Neural cell (in vitro differentiated cells): ENCODE data around the gene PTGES.

ENCODE experiments used
- EP300 ChIP-seq: fragments of 450-650 bp; conservative IDR thresholded peaks from 2 replicates; pipeline ENCODE4 v1.6.1; 2014; ENCODE audit warnings: antibody characterized with exemption, mild to moderate bottlenecking, moderate library complexity; ENCODE audit not compliant: poor library complexity, severe bottlenecking
- EZH2 ChIP-seq: fragments of 200-600, 300-800 bp; shearing (Covaris generic), sonication (generic); IDR thresholded peaks from 2 replicates; pipeline ENCODE4 v1.6.1; 2014; ENCODE audit warnings: antibody characterized with exemption, low read length, borderline replicate concordance, mild to moderate bottlenecking; ENCODE audit not compliant: insufficient read depth, poor library complexity, severe bottlenecking
- POLR2AphosphoS5 ChIP-seq: IDR thresholded peaks from 2 replicates; pipeline ENCODE4 v1.6.1; 2012
- RAD21 ChIP-seq: fragments of 450-650 bp; conservative IDR thresholded peaks from 2 replicates; pipeline ENCODE4 v1.6.1; 2014; ENCODE audit warnings: antibody characterized with exemption, mild to moderate bottlenecking, moderate library complexity
- REST ChIP-seq: IDR thresholded peaks from 2 replicates; pipeline ENCODE4 v1.6.1; 2012; ENCODE audit warnings: borderline replicate concordance
- SMC3 ChIP-seq: fragments of 450-650 bp; conservative IDR thresholded peaks from 2 replicates; pipeline ENCODE4 v1.6.1; 2014; ENCODE audit warnings: antibody characterized with exemption, mild to moderate bottlenecking, moderate library complexity; ENCODE audit not compliant: poor library complexity
- TF ChIP-seq, protein P1 (sequence below): fragments of 450-650 bp; IDR thresholded peaks from 2 replicates; pipeline ENCODE4 v1.5.1; 2014; ENCODE audit warnings: antibody characterized with exemption, mild to moderate bottlenecking, moderate library complexity; ENCODE audit not compliant: poor library complexity, severe bottlenecking

DNA sequence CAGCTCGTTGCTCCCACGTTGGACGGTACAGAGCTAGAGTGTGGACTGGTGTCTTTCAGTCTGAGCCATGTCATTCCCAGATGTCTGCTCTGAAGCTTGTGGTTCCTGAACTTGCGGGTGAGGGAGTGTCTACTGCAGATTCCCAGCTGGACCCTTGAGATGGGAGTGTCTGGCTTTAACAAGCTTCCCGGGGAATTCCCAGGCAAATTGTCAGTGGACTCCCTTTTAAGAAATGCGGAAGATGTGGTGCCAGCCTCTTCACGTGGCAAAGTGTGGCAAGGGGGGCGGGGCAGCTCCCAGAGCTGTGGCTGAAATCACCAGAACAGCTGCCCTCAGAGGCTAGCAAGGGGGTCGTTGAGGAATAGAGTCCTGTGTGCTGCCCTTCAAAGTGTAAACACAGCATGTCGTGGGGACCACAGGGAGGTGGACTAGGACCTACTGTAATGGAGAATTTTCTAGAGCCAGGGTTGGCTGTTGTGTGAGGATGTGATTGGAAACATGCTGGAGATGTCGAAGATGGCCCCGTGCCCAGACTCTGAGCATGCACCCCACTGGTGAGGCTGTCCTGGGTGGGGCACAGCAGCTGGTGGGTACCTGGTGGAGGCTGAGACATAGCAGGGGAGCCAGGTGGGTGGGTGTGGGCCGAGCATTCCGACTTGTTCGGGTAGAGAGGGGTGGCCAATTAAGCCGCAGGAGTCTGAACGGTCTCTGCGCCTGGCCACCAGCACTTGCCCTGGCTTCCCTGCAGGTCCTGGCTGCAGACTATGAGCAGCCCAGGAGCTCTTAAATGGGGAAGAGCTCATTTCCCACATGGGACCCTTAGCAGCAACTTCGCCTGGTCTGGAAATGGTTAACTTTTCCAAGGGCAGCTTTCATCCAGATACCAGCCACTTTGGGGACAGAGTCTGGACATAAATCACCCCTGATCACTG, 50.0 kb downstream of the PTGES start:
- TF ChIP-seq EZH2, result no peak
- TF ChIP-seq, protein P1, sequence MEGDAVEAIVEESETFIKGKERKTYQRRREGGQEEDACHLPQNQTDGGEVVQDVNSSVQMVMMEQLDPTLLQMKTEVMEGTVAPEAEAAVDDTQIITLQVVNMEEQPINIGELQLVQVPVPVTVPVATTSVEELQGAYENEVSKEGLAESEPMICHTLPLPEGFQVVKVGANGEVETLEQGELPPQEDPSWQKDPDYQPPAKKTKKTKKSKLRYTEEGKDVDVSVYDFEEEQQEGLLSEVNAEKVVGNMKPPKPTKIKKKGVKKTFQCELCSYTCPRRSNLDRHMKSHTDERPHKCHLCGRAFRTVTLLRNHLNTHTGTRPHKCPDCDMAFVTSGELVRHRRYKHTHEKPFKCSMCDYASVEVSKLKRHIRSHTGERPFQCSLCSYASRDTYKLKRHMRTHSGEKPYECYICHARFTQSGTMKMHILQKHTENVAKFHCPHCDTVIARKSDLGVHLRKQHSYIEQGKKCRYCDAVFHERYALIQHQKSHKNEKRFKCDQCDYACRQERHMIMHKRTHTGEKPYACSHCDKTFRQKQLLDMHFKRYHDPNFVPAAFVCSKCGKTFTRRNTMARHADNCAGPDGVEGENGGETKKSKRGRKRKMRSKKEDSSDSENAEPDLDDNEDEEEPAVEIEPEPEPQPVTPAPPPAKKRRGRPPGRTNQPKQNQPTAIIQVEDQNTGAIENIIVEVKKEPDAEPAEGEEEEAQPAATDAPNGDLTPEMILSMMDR, result no peak
- TF ChIP-seq REST, result no peak
- TF ChIP-seq EP300, result no peak
- TF ChIP-seq POLR2AphosphoS5, result no peak
- no peak for TF ChIP-seq SMC3
- TF ChIP-seq RAD21, result no peak
